GM19328 (cell line): Measurements from ENCODE around the gene UBE2D2.

Experiments used
- ATAC-seq: cut with Tn5 transposase; IDR thresholded peaks from one replicate; pipeline ENCODE4 v1.9.1; 2021; ENCODE audit warnings: mild to moderate bottlenecking, moderate library complexity; ENCODE audit not compliant: unreplicated experiment

The UBE2D2 gene

GRCh38 chr5:139658928-139659667 lies 98.0 kb downstream of the UBE2D2 start:
- no peak for ATAC-seq

GRCh38 chr5:139659695-139660101 lies 98.6 kb downstream of the UBE2D2 start:
- no peak for ATAC-seq

GRCh38 chr5:139660105-139660922 lies 99.2 kb downstream of the UBE2D2 start:
- ATAC-seq = no peak

GRCh38 chr5:139660923-139661814 lies 100.0 kb downstream of the UBE2D2 start:
- ATAC-seq = no peak

GRCh38 chr5:139662617-139663016 lies 101.5 kb downstream of the UBE2D2 start:
- no peak for ATAC-seq

- ATAC-seq = no peak
Observed at GRCh38 chr5:139663207-139664085, 102.3 kb downstream of the UBE2D2 start.

GRCh38 chr5:139664086-139664693 lies 103.1 kb downstream of the UBE2D2 start:
- no peak for ATAC-seq

- no peak for ATAC-seq
Observed at GRCh38 chr5:139664727-139665351, 103.7 kb downstream of the UBE2D2 start.

GRCh38 chr5:139665626-139666025 lies 104.5 kb downstream of the UBE2D2 start:
- no peak for ATAC-seq

GRCh38 chr5:139666551-139666950 lies 105.4 kb downstream of the UBE2D2 start:
- no peak for ATAC-seq

- ATAC-seq = no peak
Observed at GRCh38 chr5:139667001-139667729, 106.0 kb downstream of the UBE2D2 start.

- ATAC-seq = no peak
Observed at GRCh38 chr5:139667730-139668063, 106.6 kb downstream of the UBE2D2 start.

- no peak for ATAC-seq
Observed at GRCh38 chr5:139668064-139668880, 107.1 kb downstream of the UBE2D2 start.

GRCh38 chr5:139668924-139669661 lies 108.0 kb downstream of the UBE2D2 start:
- no peak for ATAC-seq

- ATAC-seq = peak; percentile 28
Observed at GRCh38 chr5:139669662-139670368, 108.7 kb downstream of the UBE2D2 start.

GRCh38 chr5:139670369-139671095 lies 109.4 kb downstream of the UBE2D2 start:
- peak; percentile 39 for ATAC-seq
